ENCODE measurements around the gene ZNF559. TPM values are rescaled to one million over a fixed set of nuclear protein-coding genes. Genes with fewer than 3 reads are reported as not detected.
"Not testable (repeated sequence)": the region's sequence is repeated elsewhere in the genome, so short reads cannot be mapped to it uniquely, and the experiment has no call there.

Gene ZNF559
- 17.7 and 20.0 TPM in 2 replicates for total RNA-seq (2014; rRNA removed; shearing (Covaris generic); ENCODE audit: low replicate concordance)

GRCh38 chr19:9323919-9324583, at the start of gene ZNF559:
TSS of gene ZNF559 (plus strand) at chr19:9324179. CDS start at chr19:9338550, 14,371 bp downstream.
- Histone ChIP-seq H3K36me3 (peaks cover 14% of the 10 kb centered on the region), H3K9me3 (peaks cover 43% of the 10 kb centered on the region), H3K4me3 (peak within 1 kb of the TSS; percentile 75), H3K27me3 (no peaks in the 10 kb centered on the region)
- peak; percentile 94 for DNase-seq

DNA sequence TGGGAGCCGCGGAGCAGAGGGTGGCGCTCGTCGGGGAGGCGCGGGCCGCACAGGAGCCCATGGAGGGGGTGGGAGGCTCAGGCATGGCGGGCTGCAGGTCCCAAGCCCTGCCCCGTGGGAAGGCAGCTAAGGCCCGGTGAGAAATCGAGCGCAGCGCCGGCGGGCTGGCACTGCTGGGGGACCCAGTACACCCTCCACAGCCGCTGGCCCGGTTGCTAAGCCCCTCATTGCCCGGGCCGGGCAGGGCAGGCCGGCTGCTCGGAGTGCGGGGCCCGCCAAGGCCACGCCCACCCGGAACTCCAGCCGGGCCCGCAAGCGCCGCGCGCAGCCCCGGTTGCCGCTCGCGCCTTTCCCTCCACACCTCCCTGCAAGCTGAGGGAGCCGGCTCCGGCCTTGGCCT, 40.5 kb upstream of the ZNF559 start:
- peaks cover 21% of the 10 kb centered on the region for H3K9me3 ChIP-seq
- not testable (repeated sequence) for H3K4me3 ChIP-seq, H3K27me3 ChIP-seq, DNase-seq, H3K36me3 ChIP-seq

GRCh38 chr19:9289231-9289884, 34.6 kb upstream of the ZNF559 start:
- DNase-seq, result no peak
- Histone ChIP-seq H3K27me3 (no peaks in the 10 kb centered on the region), H3K36me3 (peaks cover 23% of the 10 kb centered on the region), H3K4me3 (no peak overlapping the region), H3K9me3 (peaks cover 42% of the 10 kb centered on the region)

DNA sequence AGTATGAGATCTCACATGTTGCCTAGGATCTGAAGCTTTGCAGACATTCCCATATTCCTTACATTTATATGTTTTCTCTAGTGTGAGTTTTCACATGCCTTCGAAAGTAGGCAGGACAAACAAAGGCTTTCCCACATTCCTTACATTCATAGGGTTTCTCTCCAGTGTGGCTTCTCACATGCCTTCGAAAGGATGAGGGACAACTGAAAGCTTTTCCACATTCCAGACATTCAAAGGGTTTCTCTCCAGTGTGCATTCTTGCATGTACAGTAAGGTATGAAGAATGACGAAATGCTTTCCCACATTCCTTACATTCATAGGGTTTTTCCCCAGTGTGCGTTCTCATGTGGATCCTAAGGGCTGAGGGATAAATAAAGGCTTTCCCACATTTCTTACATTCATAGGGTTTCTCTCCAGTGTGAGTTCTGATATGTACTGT, 28.5 kb upstream of the ZNF559 start:
- H3K36me3 ChIP-seq, result peaks cover 64% of the 10 kb centered on the region
- peaks cover 67% of the 10 kb centered on the region for H3K9me3 ChIP-seq
- no peak for DNase-seq
- no peaks in the 10 kb centered on the region for H3K27me3 ChIP-seq
- no peak overlapping the region for H3K4me3 ChIP-seq

DNA sequence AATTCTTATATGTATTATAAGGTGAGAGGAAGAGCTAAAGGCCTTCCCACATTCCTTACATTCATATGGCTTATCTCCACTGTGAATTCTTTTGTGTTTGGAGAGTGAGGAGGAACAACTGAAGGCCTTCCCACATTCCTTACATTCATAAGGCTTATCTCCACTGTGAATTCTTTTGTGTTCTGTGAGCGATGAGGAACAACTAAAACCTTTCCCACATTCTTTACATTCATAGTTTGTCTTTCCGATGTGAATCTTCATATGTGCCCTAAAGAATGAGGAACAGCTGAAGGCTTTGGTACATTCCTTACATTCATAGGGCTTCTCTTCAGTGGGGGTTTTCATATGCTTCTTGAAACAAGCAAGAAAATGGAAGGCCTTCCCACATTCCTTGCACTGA, 27.6 kb upstream of the ZNF559 start:
- H3K36me3 ChIP-seq, result peaks cover 72% of the 10 kb centered on the region
- H3K27me3 ChIP-seq, result no peaks in the 10 kb centered on the region
- DNase-seq, result no peak
- H3K4me3 ChIP-seq, result no peak overlapping the region
- H3K9me3 ChIP-seq, result peaks cover 67% of the 10 kb centered on the region

DNA sequence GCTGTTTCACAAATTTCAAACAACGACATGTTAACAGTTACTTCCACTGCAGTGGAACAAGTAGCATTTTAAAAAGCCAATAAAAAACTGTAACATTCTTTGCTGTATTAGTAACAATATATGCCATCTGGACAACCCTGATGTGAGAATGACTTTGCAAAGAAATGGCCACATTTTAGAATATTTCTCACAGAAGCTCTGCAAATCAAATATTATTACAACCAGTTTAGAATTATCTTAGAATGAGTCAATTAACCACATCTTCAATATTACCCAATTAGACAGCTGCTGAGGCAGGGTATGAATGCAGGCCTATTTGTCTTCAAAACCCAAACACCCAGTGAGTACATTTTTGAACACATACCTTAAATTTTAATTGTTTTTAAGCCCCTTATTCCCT, 17.5 kb upstream of the ZNF559 start:
- Histone ChIP-seq H3K27me3 (no peaks in the 10 kb centered on the region), H3K9me3 (peaks cover 29% of the 10 kb centered on the region), H3K36me3 (peaks cover 45% of the 10 kb centered on the region), H3K4me3 (no peak overlapping the region)
- no peak for DNase-seq

DNA sequence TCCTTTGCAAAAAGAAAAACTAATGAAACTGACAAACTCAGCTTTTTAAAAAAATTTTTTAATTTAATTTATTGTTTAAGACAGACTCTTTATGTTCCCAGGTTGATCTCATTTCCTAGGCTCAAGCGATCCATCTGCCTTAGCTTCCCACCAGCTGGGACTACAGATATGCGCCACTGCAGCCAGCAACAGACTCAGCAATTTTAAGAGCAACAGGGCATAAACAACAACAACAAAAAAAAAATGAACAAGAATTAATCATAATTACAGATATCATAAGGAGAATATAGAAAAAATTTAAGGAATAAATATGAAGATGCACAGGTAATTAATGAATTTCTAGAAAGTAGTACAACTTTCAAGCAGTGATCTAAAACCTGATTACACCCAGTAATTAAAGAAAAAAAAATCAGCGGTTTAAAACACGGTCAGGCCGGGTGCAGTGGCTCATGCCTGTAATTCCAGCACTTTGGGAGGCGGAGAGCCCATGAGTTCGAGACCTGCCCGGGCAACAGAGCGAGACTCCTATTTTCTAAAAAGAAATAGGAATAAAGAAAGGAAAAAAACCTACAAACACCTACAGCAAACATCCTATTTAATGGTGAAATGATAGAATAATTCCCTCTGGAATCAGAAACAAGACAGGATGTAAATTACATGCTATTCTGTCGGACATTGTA, 15.7 kb upstream of the ZNF559 start:
- DNase-seq, result no peak

GRCh38 chr19:9309139-9309973, 14.6 kb upstream of the ZNF559 start, which contains the start of gene ZNF699:
TSS of gene ZNF699 (minus strand) at chr19:9309838. CDS start at chr19:9305119, 4,719 bp downstream.
- peaks cover 17% of the 10 kb centered on the region for H3K36me3 ChIP-seq
- H3K4me3 ChIP-seq, result peak within 1 kb of the TSS; percentile 99
- peaks cover 39% of the 10 kb centered on the region for H3K9me3 ChIP-seq
- H3K27me3 ChIP-seq, result no peaks in the 10 kb centered on the region
- DNase-seq, result peak; percentile 100

More for the DNA sequence above, 15.7 kb upstream of the ZNF559 start:
- peak overlapping the region; percentile 99 for H3K4me3 ChIP-seq
- H3K27me3 ChIP-seq, result no peaks in the 10 kb centered on the region
- peaks cover 28% of the 10 kb centered on the region for H3K36me3 ChIP-seq
- peaks cover 35% of the 10 kb centered on the region for H3K9me3 ChIP-seq

- peaks cover 44% of the 10 kb centered on the region for H3K9me3 ChIP-seq
These were observed 14.0 kb upstream of the ZNF559 start for GRCh38 chr19:9309974-9310446.

GRCh38 chr19:9313756-9314155, 10.2 kb upstream of the ZNF559 start:
- Histone ChIP-seq H3K27me3 (no peaks in the 10 kb centered on the region; the same call in 1 of the 2 replicates), H3K36me3 (no peaks in the 10 kb centered on the region), H3K9me3 (peaks cover 39% of the 10 kb centered on the region), H3K4me3 (no peak overlapping the region)
- DNase-seq, result no peak

More at GRCh38 chr19:9309974-9310446, 14.0 kb upstream of the ZNF559 start:
- Histone ChIP-seq H3K27me3 (no peaks in the 10 kb centered on the region), H3K4me3 (peak overlapping the region; percentile 99), H3K36me3 (peaks cover 11% of the 10 kb centered on the region)
- peak; percentile 94 for DNase-seq

GRCh38 chr19:9321338-9321737, 2.6 kb upstream of the ZNF559 start:
- H3K36me3 ChIP-seq, result peaks cover 8% of the 10 kb centered on the region
- H3K9me3 ChIP-seq, result peaks cover 37% of the 10 kb centered on the region
- DNase-seq, result no peak
- H3K27me3 ChIP-seq, result no peaks in the 10 kb centered on the region; the same call in 1 of the 2 replicates
- H3K4me3 ChIP-seq, result no peak overlapping the region

- peaks cover 41% of the 10 kb centered on the region for H3K9me3 ChIP-seq
- not testable (repeated sequence) for H3K4me3 ChIP-seq, H3K27me3 ChIP-seq, H3K36me3 ChIP-seq, DNase-seq
These were observed 2.2 kb upstream of the ZNF559 start for GRCh38 chr19:9321756-9322155.

DNA sequence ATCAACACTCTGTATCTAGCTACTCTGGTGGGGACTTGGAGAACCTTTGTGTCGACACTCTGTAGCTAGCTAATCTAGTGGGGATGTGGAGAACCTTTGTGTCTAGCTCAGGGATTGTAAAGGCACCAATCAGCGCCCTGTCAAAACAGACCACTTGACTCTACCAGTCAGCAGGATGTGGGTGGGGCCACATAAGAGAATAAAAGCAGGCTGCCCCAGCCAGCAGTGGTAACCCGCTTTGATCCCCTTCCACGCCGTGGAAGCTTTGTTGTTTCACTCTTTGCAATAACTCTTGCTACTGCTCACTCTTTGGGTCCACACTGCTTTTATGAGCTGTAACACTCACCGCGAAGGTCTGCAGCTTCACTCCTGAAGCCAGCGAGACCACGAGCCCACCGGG, 1.8 kb upstream of the ZNF559 start:
- peaks cover 40% of the 10 kb centered on the region for H3K9me3 ChIP-seq
- H3K36me3 ChIP-seq, H3K27me3 ChIP-seq, DNase-seq, H3K4me3 ChIP-seq: not testable (repeated sequence)

GRCh38 chr19:9323557-9323918, 441 bp upstream of the ZNF559 start:
- peak overlapping the region; percentile 75 for H3K4me3 ChIP-seq
- H3K27me3 ChIP-seq, result no peaks in the 10 kb centered on the region
- DNase-seq, result peak; percentile 74
- H3K9me3 ChIP-seq, result peaks cover 39% of the 10 kb centered on the region
- H3K36me3 ChIP-seq, result peaks cover 11% of the 10 kb centered on the region

GRCh38 chr19:9324584-9324962, 594 bp downstream of the ZNF559 start:
- H3K36me3 ChIP-seq, result peaks cover 17% of the 10 kb centered on the region
- peaks cover 48% of the 10 kb centered on the region for H3K9me3 ChIP-seq
- no peaks in the 10 kb centered on the region for H3K27me3 ChIP-seq
- DNase-seq, result no peak
- peak overlapping the region; percentile 75 for H3K4me3 ChIP-seq

DNA sequence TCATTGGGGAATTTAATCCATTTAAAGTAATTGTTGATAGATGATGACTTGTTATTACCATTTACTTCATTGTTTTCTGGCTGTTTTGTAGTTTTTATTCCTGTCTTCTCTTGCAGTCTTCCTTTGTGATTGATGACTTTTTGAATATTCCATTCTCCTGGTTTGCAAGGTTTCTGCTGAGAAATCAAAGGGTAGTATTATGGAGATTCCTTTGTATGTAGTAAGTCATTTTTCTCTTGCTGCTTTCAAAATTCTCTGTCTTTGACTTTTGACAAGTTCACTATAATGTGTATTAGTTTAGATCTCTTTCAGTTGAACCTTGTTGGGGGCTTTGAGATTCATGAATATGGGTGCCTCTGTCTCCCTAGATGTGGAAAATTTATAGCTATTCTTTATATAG, 6.0 kb downstream of the ZNF559 start:
- peaks cover 34% of the 10 kb centered on the region for H3K36me3 ChIP-seq
- H3K4me3 ChIP-seq, result no peak overlapping the region
- no peaks in the 10 kb centered on the region for H3K27me3 ChIP-seq
- peaks cover 69% of the 10 kb centered on the region for H3K9me3 ChIP-seq
- DNase-seq, result no peak
